ENCODE data around the gene PDE4C.

Gene PDE4C

DNA sequence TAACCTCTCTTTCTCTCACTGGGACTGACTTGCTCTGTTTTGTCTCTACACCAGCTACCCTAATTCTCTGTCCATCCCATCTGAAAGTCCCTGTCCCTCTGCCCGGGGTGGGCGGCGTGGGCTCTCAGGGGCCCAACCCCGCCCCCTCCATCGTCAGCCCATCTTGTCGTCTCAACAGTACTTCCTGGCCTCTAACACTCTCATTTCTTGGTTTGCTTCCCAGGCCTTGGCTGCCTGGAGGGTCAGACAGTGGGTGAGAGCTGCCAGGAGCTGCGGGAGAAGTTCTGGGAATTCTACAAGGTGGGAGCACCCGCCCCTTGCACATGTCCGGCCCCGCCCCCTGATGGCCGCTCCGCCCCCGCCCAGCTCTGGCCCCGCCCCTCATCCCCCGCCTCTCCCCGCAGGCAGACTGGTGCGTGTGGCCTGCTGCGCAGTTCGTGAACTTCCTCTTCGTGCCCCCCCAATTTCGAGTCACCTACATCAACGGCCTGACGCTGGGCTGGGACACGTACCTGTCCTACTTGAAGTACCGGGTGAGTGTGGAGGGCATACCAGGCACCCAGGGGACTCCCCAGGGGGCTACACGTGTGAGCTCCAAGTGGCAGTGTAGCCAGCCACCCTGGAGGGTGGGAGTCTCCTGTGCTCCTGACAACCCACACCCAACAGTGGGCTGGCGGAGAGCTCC lies 31.5 kb downstream of the PDE4C start:
- peak; percentile 3 for DNase-seq

DNA sequence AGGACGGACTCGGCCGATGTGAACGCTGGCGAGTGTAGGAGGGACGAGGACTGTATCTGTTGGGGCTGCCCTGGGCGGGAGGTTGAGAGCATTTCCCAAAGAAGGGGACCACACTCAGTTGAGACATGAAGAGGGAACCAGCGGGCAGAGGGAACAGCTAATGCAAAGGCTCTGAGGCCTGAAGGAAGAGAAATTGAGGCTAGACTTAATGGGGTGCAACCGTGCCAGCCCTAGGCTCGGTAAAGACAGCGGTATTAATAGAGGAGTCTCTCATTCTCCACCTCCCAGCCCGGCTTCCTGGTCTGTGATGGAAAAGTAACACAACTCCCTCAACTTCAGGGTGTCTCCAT lies 32.1 kb downstream of the PDE4C start:
- DNase-seq, result no peak

DNA sequence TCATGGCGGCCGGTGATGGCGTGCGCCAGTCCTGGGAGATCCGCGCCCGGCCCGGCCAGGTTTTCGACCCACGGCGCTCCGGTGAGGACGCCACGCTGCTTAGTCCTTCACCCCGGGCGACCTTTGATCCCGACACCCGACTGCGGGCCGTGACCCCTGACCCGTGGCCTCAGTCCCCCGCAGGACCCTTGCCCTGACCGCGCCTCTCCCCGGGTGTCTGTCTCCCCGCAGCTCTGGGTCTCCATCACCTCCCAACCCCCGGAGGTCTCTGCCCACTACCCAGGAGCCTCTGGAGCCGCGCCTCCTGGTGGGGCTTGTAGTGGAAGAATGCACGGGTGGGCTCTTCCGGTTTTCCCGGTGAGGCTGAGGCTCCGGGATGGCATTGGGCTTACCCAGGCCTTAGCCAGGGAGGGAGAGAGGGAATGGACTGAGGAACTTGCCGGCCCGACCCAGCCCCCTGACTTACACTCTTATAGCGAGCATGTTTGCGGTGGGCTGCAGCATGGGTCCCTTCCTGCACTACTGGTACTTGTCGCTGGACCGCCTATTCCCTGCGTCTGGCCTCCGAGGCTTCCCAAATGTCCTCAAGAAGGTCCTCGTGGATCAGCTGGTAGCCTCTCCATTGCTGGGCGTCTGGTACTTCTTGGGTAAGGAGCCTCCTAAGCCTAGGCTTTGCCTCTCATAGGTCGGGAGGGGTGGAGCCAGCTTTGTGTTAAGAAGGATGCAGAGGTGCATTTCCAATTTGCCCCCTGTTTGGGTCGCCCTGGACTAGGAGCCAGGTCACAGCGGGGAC lies 32.7 kb downstream of the PDE4C start:
- DNase-seq, result no peak

DNA sequence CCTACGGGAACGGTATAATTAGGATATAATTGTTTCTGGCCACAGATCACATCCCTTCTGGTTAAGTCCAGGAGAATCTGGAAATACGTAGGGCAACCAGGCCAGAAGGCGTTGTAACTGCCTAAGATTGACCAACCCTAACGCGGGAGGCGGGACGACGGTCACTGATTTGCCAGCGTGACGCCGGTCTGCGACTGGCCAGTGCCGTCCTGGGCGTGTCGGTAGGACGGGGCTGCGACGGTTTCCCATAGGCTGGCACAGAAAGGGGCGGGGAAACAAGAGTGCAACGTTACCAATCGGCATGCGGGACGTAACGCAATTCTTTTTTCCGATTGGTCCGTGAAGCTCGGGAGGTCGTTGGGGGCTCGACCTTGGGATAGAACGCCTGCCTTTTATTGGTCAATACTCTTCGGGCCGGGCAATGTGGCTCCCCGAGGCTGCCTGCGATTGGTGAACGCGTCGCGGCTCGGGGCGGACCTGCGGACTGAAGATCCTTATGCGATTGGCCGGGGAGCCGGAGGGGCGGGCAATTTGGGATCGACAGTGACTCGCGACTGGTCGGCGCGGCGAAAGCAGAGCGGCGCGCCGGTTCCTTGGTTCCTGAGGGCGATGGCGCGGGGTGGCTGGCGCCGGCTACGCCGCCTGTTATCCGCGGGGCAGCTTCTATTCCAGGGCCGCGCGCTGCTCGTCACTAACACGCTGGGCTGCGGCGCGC lies 33.4 kb downstream of the PDE4C start, which contains the start of gene MPV17L2:
Gene MPV17L2, plus strand, starts transcription at position 546 of the 715 bp plus-strand sequence. Its CDS starts 64 bp downstream, at position 610.
- peak; percentile 99 for DNase-seq

DNA sequence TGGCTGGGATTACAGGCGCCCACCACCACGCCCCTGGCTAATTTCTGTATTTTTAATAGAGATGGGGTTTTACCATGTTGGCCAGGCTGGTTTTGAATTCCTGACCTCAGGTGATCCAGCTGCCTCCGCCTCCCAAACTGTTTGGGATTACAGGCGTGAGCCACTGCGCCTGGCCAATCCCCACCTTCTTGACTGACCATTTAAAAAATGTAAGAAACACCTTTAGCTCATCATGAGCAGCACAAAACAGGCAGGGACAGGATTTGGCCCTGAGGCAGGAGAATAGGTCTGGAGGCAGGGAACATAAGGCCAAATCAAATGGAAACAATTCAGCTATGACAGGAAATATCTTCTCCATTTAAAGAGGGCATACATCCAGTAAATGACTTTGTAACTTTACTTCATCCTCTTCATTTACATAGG lies 34.6 kb downstream of the PDE4C start:
- no peak for DNase-seq

DNA sequence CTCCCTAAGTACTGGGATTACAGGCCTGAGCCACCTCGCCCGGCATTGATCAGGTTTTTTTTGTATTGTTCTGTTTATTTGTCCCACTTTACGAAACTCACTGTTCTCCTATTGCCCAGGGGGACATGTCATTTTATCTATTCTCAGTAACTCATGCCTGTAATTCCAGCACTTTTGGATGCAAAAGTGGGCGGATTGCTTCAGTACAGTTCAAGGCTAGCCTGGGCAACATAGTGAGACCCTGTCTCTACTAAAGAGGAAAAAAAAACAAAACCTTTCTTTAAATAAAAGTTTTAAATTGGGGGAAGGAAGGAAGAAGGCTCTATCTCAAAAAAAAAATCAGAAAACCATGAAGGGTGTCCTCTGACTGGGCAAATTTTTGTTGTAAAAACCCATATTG lies 36.0 kb downstream of the PDE4C start:
- no peak for DNase-seq

DNA sequence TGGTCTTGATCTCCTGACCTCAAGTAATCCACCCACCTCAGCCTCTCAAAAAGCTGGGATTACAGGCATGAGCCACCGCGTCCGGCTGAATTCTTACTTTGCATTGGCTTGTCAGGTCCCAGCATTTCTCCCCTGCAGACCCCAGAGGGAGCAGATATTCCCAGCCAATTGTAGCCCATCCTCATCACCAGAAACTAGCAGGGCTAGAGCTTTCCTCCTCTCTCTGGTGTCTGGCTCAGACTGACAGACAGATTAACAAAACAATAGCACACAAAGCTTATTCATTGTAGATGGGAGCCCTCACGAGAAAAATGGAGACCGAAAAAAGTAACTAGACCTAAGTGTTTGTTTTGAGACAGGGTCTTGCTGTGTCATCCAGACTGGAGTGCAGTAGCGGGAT lies 40.7 kb downstream of the PDE4C start:
- no peak for DNase-seq

DNA sequence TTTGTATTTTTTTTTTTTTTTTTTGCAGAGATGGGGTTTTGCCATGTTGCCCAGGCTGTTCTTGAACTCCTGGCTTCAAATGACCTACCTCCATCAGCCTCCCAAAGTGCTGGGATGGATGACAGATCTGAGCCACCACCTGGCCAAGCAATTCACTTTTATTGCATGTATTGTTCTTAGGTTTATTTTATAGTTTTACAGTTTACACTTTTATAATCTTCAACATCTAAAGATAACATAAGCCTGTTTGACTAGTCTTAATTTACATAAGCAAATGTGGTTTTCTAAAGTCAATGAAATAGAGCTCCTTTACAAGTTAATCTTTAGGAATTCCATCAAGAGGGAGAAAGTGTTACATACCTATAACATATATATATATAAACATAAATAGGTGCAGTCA lies 42.7 kb downstream of the PDE4C start:
- DNase-seq, result no peak

DNA sequence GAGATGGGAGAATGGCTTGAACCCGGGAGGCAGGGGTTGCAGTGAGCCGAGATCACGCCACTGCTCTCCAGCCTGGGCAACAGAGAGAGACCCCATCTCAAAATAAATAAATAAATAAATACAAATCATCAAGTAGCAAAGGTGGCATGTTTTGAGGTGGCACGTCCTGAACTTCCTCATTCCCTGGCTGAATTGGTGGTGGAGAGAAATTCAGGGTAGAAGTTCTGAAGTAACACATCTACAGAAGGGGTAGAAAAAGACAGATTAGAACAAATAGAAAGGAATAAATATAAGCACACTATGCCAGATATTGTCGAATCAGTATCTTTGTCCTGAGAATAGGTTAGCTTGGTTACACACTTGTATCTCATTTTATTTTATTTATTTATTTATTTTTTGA lies 46.3 kb downstream of the PDE4C start:
- DNase-seq, result no peak

DNA sequence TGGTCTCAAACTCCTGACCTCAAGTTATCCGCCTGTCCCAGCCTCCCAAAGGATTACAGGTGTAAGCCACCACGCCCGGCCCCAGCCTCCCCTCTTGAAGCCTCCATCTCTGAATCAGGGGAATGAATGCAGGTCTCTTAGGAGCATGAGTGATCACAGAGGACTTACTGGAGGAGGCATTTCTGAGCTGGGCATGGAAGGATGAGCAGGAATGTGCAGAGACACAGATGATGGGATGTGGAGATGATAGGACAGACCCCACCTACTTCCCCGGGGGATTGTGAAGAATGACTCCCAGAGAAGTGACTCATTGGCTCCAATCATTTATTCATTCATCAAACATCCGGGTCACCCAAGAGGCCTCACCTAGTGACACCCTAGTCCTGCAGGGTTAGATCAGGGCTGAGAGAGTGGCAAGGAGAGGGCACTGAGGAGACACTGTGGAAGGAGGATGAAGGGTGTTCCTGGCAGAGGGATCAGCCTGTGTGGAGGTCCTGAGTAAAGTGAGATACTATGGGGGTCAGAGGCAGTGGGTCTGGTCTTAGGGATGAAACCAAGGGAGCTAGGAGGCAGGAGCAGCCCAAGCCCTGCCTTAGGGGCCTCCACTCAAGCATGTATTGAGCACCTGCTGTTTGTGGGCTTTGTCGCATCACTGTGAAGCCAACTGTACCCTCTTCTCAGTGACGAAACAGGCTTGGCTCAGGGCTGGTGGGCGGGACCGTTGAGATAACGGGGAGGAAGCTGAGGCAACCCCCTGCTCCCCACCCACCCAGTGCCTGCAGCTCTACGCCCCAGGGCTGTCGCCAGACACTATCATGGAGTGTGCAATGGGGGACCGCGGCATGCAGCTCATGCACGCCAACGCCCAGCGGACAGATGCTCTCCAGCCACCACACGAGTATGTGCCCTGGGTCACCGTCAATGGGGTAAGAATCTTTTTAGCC lies 49.6 kb downstream of the PDE4C start:
- no peak for DNase-seq

DNA sequence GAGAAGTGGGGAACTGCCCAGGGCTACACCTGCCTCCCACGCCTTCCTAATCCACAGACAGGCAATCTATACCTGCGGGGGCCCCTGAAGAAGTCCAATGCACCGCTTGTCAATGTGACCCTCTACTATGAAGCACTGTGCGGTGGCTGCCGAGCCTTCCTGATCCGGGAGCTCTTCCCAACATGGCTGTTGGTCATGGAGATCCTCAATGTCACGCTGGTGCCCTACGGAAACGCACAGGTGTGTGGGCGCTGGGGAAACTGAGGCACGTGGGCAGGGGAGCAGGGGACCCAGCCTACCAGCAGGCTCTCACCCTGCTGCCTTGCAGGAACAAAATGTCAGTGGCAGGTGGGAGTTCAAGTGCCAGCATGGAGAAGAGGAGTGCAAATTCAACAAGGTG lies 51.3 kb downstream of the PDE4C start:
- DNase-seq, result no peak
